Parathyroid adenoma (tissue), 2 donors: ENCODE results near the gene CAPS.

Experiments
- H2AFZ ChIP-seq: fragments of 300-600 bp; sonication (generic); one replicate; pipeline ENCODE4 v1.7.0; 2017; ENCODE audit warnings: antibody characterized with exemption, mild to moderate bottlenecking
- H3K27ac ChIP-seq: fragments of 300-600 bp; sonication (generic); one replicate; pipeline ENCODE4 v1.7.0; 2017
- H3K27me3 ChIP-seq: fragments of 300-600 bp; sonication (generic); one replicate; pipeline ENCODE4 v1.7.0; 2017; ENCODE audit warnings: low read length; ENCODE audit not compliant: control insufficient read depth, insufficient read depth
- H3K36me3 ChIP-seq: fragments of 300-600 bp; sonication (generic); one replicate; pipeline ENCODE4 v1.7.0; 2017; ENCODE audit warnings: low read length; ENCODE audit not compliant: control insufficient read depth, insufficient read depth
- H3K4me1 ChIP-seq: fragments of 300-600 bp; sonication (generic); one replicate; pipeline ENCODE4 v1.7.0; 2017; ENCODE audit warnings: control low read depth
- H3K4me2 ChIP-seq: fragments of 300-600 bp; sonication (generic); one replicate; pipeline ENCODE4 v1.7.0; 2017; ENCODE audit warnings: low read length
- H3K4me3 ChIP-seq: fragments of 300-600 bp; sonication (generic); one replicate; pipeline ENCODE4 v1.7.0; 2017; ENCODE audit warnings: low read depth, low read length
- H3K79me2 ChIP-seq: fragments of 300-600 bp; sonication (generic); one replicate; pipeline ENCODE4 v1.7.0; 2017; ENCODE audit warnings: control low read depth
- H3K9ac ChIP-seq: fragments of 300-600 bp; sonication (generic); one replicate; pipeline ENCODE4 v1.7.0; 2017; ENCODE audit warnings: mild to moderate bottlenecking
- H3K9me3 ChIP-seq: fragments of 300-600 bp; sonication (generic); one replicate; pipeline ENCODE4 v1.7.0; 2017; ENCODE audit warnings: low read length; ENCODE audit not compliant: control insufficient read depth
- TF ChIP-seq, protein P1 (sequence below): fragments of 300-600 bp; sonication (generic); IDR thresholded peaks from one replicate; pipeline ENCODE4 v1.7.0; 2017; ENCODE audit warnings: antibody characterized with exemption, mild to moderate bottlenecking
- donor health status: primary hyperparathyroidism.

CAPS gene

DNA sequence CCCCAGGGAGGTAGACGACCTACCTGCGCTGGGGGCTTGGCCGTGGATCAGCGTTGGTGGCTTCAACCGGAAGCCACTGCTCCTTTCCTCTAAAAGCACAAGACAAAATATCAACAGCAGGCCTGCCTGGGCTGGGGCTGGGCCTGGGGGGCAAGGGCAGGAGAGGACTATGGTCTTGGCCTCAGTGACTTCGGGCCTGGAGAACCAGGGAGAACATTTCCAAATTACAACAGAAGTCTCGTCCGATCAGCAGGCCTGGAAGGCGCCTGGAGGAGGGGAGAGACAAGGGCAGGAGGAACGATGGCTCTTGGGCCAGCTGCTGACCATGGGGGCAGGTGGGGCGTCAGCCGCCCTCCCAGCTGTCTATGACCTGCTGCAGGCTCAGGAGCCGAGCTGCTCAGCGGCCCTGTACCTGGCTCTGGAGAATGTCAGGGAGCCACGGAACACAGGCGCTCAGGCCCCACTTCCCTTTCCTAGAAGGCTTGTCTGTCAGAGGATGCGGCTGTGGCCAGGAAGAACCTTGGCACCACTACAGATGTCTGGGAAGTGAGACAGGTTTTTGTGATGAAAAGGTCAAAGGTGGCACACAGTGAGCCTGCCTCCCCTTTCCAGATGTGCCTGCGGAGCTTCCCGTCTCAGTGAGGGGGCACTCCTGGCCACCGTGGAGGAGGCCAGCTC lies 19.5 kb downstream of the CAPS start:
- Histone ChIP-seq H3K36me3 (no peaks in the 10 kb centered on the region), H3K4me2 (no peak overlapping the region), H3K79me2 (peaks cover 21% of the 10 kb centered on the region), H3K9ac (no peak overlapping the region), H3K4me1 (no peaks in the 10 kb centered on the region), H3K4me3 (no peak overlapping the region), H3K27me3 (no peaks in the 10 kb centered on the region), H3K27ac (no peak overlapping the region), H2AFZ (no peak overlapping the region), H3K9me3 (no peaks in the 10 kb centered on the region)
- TF ChIP-seq, protein P1, sequence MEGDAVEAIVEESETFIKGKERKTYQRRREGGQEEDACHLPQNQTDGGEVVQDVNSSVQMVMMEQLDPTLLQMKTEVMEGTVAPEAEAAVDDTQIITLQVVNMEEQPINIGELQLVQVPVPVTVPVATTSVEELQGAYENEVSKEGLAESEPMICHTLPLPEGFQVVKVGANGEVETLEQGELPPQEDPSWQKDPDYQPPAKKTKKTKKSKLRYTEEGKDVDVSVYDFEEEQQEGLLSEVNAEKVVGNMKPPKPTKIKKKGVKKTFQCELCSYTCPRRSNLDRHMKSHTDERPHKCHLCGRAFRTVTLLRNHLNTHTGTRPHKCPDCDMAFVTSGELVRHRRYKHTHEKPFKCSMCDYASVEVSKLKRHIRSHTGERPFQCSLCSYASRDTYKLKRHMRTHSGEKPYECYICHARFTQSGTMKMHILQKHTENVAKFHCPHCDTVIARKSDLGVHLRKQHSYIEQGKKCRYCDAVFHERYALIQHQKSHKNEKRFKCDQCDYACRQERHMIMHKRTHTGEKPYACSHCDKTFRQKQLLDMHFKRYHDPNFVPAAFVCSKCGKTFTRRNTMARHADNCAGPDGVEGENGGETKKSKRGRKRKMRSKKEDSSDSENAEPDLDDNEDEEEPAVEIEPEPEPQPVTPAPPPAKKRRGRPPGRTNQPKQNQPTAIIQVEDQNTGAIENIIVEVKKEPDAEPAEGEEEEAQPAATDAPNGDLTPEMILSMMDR = no peak

DNA sequence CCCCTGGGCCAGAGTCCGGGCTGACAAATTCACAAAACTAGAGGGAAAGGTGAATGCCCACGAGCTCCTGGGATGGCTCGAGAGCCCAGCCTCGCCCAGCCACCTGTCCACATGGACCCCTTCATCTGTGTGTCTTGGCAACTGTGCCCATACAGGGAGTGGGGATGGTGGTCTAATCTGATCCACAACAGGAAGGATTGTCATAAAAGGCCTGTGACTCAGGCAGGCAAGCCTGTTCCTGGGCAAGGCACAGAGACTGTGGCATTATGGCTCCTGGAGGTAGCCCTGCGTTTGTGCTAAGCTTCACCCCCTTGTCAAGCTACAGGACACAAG lies 20.0 kb downstream of the CAPS start:
- H3K4me1 ChIP-seq = no peaks in the 10 kb centered on the region

DNA sequence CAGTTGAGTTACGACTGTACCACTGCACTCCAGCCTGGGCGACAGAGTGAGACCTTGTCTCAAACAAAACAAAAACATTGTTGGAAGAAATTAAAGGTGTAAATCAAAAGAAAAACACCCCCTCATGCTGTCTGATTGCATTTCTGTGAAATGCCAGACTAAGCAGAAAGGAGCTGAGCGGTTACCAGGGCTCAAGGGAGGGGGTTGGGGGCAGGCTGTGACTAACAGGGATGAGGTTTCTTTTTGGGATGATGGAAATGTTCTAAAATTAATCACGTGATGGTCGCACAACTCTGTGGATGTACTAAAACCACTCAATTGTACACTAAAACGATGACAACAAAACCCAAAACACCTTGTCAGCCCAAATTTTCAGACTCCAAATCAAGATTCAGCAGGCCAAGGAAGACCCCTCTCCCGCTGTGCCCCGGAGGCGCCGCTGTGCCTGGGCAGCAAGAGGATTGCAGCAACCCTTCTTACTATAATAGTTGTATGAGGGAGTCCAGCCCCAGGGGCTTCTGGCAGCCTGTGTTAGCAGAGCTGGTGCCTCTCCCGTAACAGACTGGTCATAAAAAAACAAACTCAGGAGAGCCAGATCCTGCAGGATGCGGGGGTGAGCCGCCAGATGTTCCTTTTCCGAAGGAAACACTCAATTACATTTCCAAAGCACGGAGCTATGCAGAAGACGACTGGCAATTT lies 20.9 kb downstream of the CAPS start:
- no peak overlapping the region for H3K4me3 ChIP-seq
- no peaks in the 10 kb centered on the region for H3K36me3 ChIP-seq
- H3K9ac ChIP-seq = no peak overlapping the region
- H3K27ac ChIP-seq = no peak overlapping the region
- H2AFZ ChIP-seq = no peak overlapping the region
- TF ChIP-seq, protein P1 = no peak
- peaks cover 29% of the 10 kb centered on the region for H3K79me2 ChIP-seq
- H3K27me3 ChIP-seq = no peaks in the 10 kb centered on the region
- H3K4me2 ChIP-seq = no peak overlapping the region
- no peaks in the 10 kb centered on the region for H3K4me1 ChIP-seq
- no peaks in the 10 kb centered on the region for H3K9me3 ChIP-seq

More for the DNA sequence above, 20.0 kb downstream of the CAPS start:
- H3K79me2 ChIP-seq = peaks cover 24% of the 10 kb centered on the region
- no peak overlapping the region for H3K4me3 ChIP-seq
- H2AFZ ChIP-seq = no peak overlapping the region
- H3K27ac ChIP-seq = no peak overlapping the region
- H3K9ac ChIP-seq = no peak overlapping the region
- no peaks in the 10 kb centered on the region for H3K27me3 ChIP-seq
- H3K36me3 ChIP-seq = no peaks in the 10 kb centered on the region
- TF ChIP-seq, protein P1 = no peak
- H3K9me3 ChIP-seq = no peaks in the 10 kb centered on the region
- H3K4me2 ChIP-seq = no peak overlapping the region

DNA sequence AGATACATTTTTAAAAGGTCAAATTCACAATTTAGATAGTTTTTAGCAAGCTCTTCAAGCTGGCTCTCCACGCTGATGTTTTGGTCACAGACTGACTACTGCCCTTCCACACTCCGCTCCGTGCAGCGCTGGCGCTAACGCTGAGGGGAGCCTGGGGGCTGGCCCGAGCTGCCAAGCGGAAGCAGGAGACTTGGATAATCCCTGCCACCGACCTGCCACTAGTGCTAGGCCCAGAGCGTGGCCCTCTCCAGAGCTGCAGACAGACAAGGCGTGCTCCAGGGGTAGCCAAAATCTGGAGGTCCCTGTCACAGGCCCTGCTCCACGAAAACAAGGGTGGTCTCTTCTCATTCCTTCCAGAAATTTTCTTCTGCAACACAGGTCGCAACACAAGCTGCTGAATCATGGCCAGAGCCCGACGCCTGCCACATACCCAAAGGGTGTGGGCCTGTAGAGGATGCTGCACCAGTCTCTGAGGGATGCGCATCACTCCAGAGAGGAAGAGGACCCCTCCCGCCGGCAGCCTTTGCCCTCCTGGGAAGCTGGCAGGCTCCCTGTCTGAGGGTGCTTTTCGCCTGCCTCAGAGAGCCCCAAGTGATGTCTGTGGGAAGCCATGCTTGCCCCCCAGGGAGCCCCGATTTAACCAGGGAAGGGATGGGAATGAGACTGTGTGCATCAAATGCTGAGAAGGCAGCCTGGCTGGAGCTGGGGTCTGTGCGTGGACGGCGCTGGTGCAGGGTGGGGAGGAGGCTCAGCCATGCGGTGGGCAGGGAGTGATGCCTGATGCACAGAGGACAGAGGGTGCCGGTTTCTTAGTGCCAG lies 21.6 kb downstream of the CAPS start:
- no peak overlapping the region for H3K4me3 ChIP-seq
- TF ChIP-seq, protein P1 = no peak
- peaks cover 36% of the 10 kb centered on the region for H3K79me2 ChIP-seq
- H3K4me2 ChIP-seq = no peak overlapping the region
- H3K27me3 ChIP-seq = no peaks in the 10 kb centered on the region
- no peak overlapping the region for H3K9ac ChIP-seq
- no peaks in the 10 kb centered on the region for H3K4me1 ChIP-seq
- no peaks in the 10 kb centered on the region for H3K36me3 ChIP-seq
- no peaks in the 10 kb centered on the region for H3K9me3 ChIP-seq
- no peak overlapping the region for H2AFZ ChIP-seq
- H3K27ac ChIP-seq = no peak overlapping the region
